Measurements from ENCODE around the gene MYBPC2. TPM values are rescaled to one million over a fixed set of nuclear protein-coding genes. Genes with fewer than 3 reads are reported as not detected.

MYBPC2 gene
- total RNA-seq, 1 experiment from 2014 or later, result 0.18 TPM

GRCh38 chr19:50450369-50451222, 17.9 kb downstream of the MYBPC2 start:
- Histone ChIP-seq H3K27ac (ENCODE audit: low read length) (no peak overlapping the region), H3K9me3 (ENCODE audit: control insufficient read depth, insufficient read depth, low read depth, low read length) (no peaks in the 10 kb centered on the region), H3K4me1 (ENCODE audit: control insufficient read depth, insufficient read depth, low read length) (no peaks in the 10 kb centered on the region), H3K27me3 (ENCODE audit: control insufficient read depth, insufficient read depth, low read length) (no peaks in the 10 kb centered on the region), H3K36me3 (ENCODE audit: control insufficient read depth, insufficient read depth, low read length) (no peaks in the 10 kb centered on the region), H3K4me3 (ENCODE audit: low read depth in 2 of 2, low read length in 2 of 2) (no peak overlapping the region)
- ChIA-PET CTCF (no interaction called here), POLR2A (no interaction called here)
- in situ Hi-C loops (cut with HindIII; ENCODE audit: low pct_unique_long_range_greater_than_20kb, low sequenced_read_pairs) (no loop called here), intact Hi-C loops (cut with micrococcal nuclease; ENCODE audit: unreplicated experiment) (no loop called here)
- no peak for TF ChIP-seq TCF7L2 (IDR thresholded peaks at IDR 0.05; ENCODE audit: low read depth, low read length)
- no peak for TF ChIP-seq POLR2AphosphoS5 (IDR thresholded peaks at IDR 0.05; ENCODE audit: low read depth, low read length)
- TF ChIP-seq REST (IDR thresholded peaks at IDR 0.05; ENCODE audit: insufficient read depth in 1 of 2, low read depth in 2 of 2, low read length in 1 of 2), result no peak
- no peak for TF ChIP-seq SIN3A (IDR thresholded peaks at IDR 0.05; ENCODE audit: borderline replicate concordance, insufficient read depth, low read depth, low read length)
- TF ChIP-seq CTCF (IDR thresholded peaks at IDR 0.05), result no peak
- ATAC-seq, result no peak
- DNase-seq (ENCODE audit: low read depth, low spot score), result no peak
- no TSS peak for BruUV-seq (replicated peaks)

GRCh38 chr19:50451223-50451534, 18.5 kb downstream of the MYBPC2 start:
- Histone ChIP-seq H3K4me1 (ENCODE audit: control insufficient read depth, insufficient read depth, low read length) (no peaks in the 10 kb centered on the region), H3K27ac (ENCODE audit: low read length) (no peak overlapping the region), H3K4me3 (ENCODE audit: low read depth in 2 of 2, low read length in 2 of 2) (no peak overlapping the region), H3K27me3 (ENCODE audit: control insufficient read depth, insufficient read depth, low read length) (no peaks in the 10 kb centered on the region), H3K9me3 (ENCODE audit: control insufficient read depth, insufficient read depth, low read depth, low read length) (no peaks in the 10 kb centered on the region), H3K36me3 (ENCODE audit: control insufficient read depth, insufficient read depth, low read length) (no peaks in the 10 kb centered on the region)
- no peak for ATAC-seq
- TF ChIP-seq POLR2AphosphoS5 (IDR thresholded peaks at IDR 0.05; ENCODE audit: low read depth, low read length) (no peak), CTCF (IDR thresholded peaks at IDR 0.05) (no peak), REST (IDR thresholded peaks at IDR 0.05; ENCODE audit: insufficient read depth in 1 of 2, low read depth in 2 of 2, low read length in 1 of 2) (no peak), SIN3A (IDR thresholded peaks at IDR 0.05; ENCODE audit: borderline replicate concordance, insufficient read depth, low read depth, low read length) (no peak), TCF7L2 (IDR thresholded peaks at IDR 0.05; ENCODE audit: low read depth, low read length) (no peak)
- DNase-seq (ENCODE audit: low read depth, low spot score), result no peak
- in situ Hi-C loops (cut with HindIII; ENCODE audit: low pct_unique_long_range_greater_than_20kb, low sequenced_read_pairs) (no loop called here), intact Hi-C loops (cut with micrococcal nuclease; ENCODE audit: unreplicated experiment) (no loop called here)
- no TSS peak for BruUV-seq (replicated peaks)
- ChIA-PET CTCF (no interaction called here), POLR2A (no interaction called here)
